ENCODE results near the gene SLC49A3. TPM values are rescaled to one million over a fixed set of nuclear protein-coding genes. Genes with fewer than 3 reads are reported as not detected.

The SLC49A3 gene
- total and polyA plus RNA-seq, 2 experiments from 2014 or later = 1.3 to 3.7 TPM

DNA sequence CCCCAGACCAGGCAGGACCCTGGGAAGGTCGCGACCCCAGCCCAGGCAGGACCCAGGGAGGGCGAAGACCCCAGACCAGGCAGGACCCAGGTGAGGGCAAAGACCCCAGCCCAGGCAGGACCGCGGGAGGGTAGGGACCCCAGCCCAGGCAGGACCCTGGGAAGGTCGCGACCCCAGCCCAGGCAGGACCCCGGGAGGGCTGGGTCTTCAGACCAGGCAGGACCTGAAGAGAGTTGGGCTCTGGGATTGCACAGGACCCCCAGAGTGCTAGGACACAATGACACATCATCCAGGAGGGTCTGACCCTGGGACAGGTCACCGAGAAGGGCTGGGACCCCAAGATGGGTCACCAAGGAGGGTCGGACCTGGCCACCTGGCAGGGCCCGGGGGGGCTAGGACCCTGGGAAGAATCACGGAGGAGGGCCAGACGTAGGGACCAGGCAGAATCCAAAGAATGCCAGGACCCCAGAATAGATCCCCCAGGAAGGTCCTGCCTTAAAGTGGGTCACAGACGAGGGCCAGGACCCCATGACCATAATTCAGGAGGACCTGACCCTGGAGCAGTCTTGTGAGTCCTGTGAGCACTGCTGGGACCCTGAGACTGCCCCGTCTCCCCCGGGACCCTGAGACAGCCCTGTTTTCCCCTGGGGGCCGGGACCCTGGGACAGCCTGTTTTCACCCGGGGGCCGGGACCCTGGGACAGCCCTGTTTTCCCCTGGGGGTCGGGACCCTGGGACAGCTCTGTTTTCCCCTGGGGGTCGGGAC, 18.1 kb upstream of the SLC49A3 start:
- H3F3A ChIP-seq (replicated peaks; ENCODE audit: low read depth) = no peaks in the 10 kb centered on the region
- Mint-ChIP-seq H3K27ac (no peak overlapping the region), H3K4me1 (peaks cover 4% of the 10 kb centered on the region; the same call in 2 of the 3 replicates), H3K9me3 (no peaks in the 10 kb centered on the region), H3K36me3 (ENCODE audit: low read depth) (peaks cover 27% of the 10 kb centered on the region), H3K27me3 (ENCODE audit: insufficient read depth, low read depth, poor library complexity) (peaks cover 8% of the 10 kb centered on the region), H3K4me3 (peak overlapping the region; percentile 26; the same call in 1 of the 3 replicates)
- DNase-seq (ENCODE audit: low spot score) (no peak), ATAC-seq (no peak)
- H3K27ac ChIP-seq (ENCODE audit: low read depth) = no peak overlapping the region
- peaks cover 41% of the 10 kb centered on the region for H3K79me2 ChIP-seq (replicated peaks; ENCODE audit: insufficient read depth)
- H3K4me2 ChIP-seq = peak overlapping the region; percentile 86; the same call in 1 of the 2 replicates
- TF ChIP-seq, protein P1, sequence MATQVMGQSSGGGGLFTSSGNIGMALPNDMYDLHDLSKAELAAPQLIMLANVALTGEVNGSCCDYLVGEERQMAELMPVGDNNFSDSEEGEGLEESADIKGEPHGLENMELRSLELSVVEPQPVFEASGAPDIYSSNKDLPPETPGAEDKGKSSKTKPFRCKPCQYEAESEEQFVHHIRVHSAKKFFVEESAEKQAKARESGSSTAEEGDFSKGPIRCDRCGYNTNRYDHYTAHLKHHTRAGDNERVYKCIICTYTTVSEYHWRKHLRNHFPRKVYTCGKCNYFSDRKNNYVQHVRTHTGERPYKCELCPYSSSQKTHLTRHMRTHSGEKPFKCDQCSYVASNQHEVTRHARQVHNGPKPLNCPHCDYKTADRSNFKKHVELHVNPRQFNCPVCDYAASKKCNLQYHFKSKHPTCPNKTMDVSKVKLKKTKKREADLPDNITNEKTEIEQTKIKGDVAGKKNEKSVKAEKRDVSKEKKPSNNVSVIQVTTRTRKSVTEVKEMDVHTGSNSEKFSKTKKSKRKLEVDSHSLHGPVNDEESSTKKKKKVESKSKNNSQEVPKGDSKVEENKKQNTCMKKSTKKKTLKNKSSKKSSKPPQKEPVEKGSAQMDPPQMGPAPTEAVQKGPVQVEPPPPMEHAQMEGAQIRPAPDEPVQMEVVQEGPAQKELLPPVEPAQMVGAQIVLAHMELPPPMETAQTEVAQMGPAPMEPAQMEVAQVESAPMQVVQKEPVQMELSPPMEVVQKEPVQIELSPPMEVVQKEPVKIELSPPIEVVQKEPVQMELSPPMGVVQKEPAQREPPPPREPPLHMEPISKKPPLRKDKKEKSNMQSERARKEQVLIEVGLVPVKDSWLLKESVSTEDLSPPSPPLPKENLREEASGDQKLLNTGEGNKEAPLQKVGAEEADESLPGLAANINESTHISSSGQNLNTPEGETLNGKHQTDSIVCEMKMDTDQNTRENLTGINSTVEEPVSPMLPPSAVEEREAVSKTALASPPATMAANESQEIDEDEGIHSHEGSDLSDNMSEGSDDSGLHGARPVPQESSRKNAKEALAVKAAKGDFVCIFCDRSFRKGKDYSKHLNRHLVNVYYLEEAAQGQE (IDR thresholded peaks at IDR 0.05; ENCODE audit: unreplicated experiment) = no peak
- TF ChIP-seq POLR2AphosphoS5 (IDR thresholded peaks at IDR 0.05; ENCODE audit: low read depth) = no peak
- no peak for TF ChIP-seq CTCF (conservative IDR thresholded peaks at IDR 0.05; ENCODE audit: low read depth in 2 of 2)
- TF ChIP-seq STAT1 (IDR thresholded peaks at IDR 0.05; ENCODE audit: unreplicated experiment) = no peak
- TF ChIP-seq, protein P2, sequence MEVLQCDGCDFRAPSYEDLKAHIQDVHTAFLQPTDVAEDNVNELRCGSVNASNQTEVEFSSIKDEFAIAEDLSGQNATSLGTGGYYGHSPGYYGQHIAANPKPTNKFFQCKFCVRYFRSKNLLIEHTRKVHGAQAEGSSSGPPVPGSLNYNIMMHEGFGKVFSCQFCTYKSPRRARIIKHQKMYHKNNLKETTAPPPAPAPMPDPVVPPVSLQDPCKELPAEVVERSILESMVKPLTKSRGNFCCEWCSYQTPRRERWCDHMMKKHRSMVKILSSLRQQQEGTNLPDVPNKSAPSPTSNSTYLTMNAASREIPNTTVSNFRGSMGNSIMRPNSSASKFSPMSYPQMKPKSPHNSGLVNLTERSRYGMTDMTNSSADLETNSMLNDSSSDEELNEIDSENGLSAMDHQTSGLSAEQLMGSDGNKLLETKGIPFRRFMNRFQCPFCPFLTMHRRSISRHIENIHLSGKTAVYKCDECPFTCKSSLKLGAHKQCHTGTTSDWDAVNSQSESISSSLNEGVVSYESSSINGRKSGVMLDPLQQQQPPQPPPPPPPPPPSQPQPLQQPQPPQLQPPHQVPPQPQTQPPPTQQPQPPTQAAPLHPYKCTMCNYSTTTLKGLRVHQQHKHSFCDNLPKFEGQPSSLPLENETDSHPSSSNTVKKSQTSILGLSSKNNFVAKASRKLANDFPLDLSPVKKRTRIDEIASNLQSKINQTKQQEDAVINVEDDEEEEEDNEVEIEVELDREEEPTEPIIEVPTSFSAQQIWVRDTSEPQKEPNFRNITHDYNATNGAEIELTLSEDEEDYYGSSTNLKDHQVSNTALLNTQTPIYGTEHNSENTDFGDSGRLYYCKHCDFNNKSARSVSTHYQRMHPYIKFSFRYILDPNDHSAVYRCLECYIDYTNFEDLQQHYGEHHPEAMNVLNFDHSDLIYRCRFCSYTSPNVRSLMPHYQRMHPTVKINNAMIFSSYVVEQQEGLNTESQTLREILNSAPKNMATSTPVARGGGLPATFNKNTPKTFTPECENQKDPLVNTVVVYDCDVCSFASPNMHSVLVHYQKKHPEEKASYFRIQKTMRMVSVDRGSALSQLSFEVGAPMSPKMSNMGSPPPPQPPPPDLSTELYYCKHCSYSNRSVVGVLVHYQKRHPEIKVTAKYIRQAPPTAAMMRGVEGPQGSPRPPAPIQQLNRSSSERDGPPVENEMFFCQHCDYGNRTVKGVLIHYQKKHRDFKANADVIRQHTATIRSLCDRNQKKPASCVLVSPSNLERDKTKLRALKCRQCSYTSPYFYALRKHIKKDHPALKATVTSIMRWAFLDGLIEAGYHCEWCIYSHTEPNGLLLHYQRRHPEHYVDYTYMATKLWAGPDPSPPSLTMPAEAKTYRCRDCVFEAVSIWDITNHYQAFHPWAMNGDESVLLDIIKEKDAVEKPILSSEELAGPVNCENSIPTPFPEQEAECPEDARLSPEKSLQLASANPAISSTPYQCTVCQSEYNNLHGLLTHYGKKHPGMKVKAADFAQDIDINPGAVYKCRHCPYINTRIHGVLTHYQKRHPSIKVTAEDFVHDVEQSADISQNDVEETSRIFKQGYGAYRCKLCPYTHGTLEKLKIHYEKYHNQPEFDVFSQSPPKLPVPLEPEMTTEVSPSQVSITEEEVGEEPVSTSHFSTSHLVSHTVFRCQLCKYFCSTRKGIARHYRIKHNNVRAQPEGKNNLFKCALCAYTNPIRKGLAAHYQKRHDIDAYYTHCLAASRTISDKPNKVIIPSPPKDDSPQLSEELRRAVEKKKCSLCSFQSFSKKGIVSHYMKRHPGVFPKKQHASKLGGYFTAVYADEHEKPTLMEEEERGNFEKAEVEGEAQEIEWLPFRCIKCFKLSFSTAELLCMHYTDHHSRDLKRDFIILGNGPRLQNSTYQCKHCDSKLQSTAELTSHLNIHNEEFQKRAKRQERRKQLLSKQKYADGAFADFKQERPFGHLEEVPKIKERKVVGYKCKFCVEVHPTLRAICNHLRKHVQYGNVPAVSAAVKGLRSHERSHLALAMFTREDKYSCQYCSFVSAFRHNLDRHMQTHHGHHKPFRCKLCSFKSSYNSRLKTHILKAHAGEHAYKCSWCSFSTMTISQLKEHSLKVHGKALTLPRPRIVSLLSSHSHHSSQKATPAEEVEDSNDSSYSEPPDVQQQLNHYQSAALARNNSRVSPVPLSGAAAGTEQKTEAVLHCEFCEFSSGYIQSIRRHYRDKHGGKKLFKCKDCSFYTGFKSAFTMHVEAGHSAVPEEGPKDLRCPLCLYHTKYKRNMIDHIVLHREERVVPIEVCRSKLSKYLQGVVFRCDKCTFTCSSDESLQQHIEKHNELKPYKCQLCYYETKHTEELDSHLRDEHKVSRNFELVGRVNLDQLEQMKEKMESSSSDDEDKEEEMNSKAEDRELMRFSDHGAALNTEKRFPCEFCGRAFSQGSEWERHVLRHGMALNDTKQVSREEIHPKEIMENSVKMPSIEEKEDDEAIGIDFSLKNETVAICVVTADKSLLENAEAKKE (CRISPR knock-in tag; IDR thresholded peaks at IDR 0.05) = no peak
- TF ChIP-seq EZH2 (IDR thresholded peaks at IDR 0.05; ENCODE audit: low read depth, unreplicated experiment) = no peak
- TF ChIP-seq NANOG (IDR thresholded peaks at IDR 0.05; ENCODE audit: borderline replicate concordance) = no peak
- TF ChIP-seq CREB1 (CRISPR knock-in tag; IDR thresholded peaks at IDR 0.05; ENCODE audit: low read depth) = no peak
- TF ChIP-seq ZNF114 (CRISPR knock-in tag; IDR thresholded peaks at IDR 0.05) = no peak
- TF ChIP-seq ZNF331 (CRISPR knock-in tag; IDR thresholded peaks at IDR 0.05; ENCODE audit: low read depth) = no peak
- TF ChIP-seq EZH2phosphoT487 (IDR thresholded peaks at IDR 0.05; ENCODE audit: unreplicated experiment) = no peak
- no peak for TF ChIP-seq ETS1 (IDR thresholded peaks at IDR 0.05)
- no peak for TF ChIP-seq JUNB (IDR thresholded peaks at IDR 0.05; ENCODE audit: unreplicated experiment)
- peak overlapping the region; percentile 91; the same call in 1 of the 2 replicates for H3K4me3 ChIP-seq
- no peak overlapping the region for H2AFZ ChIP-seq
- peaks cover 25% of the 10 kb centered on the region for H4K20me1 ChIP-seq (replicated peaks; ENCODE audit: insufficient read depth)
- H3K4me1 ChIP-seq (ENCODE audit: insufficient read depth) = no peaks in the 10 kb centered on the region
- no peaks in the 10 kb centered on the region for H3K9me2 ChIP-seq (ENCODE audit: insufficient read depth)
- peaks cover 6% of the 10 kb centered on the region; the same call in 1 of the 2 replicates for H3K27me3 ChIP-seq (ENCODE audit: insufficient read depth)
- 0 out of 2 replicates have a peak, but pooled peaks cover 3% of the 10 kb centered on the region for H3K36me3 ChIP-seq (ENCODE audit: insufficient read depth)
